ENCODE data around the gene POPDC2. TPM values are rescaled to one million over a fixed set of nuclear protein-coding genes. Genes with fewer than 3 reads are reported as not detected.

Gene POPDC2
- polyA plus RNA-seq (2012; rRNA removed) = 19.9 and 38.8 TPM in 2 replicates
- 21.0 and 24.0 TPM in 2 replicates for polyA plus RNA-seq (2012; cell fraction: cytosol; rRNA removed)
- 45.1 and 48.3 TPM in 2 replicates for polyA plus RNA-seq (2012; cell fraction: nucleus; rRNA removed)

- peak; percentile 75 for DNase-seq
- Histone ChIP-seq H3K9ac (peak within 1 kb of the TSS; percentile 27; the same call in 1 of the 2 replicates), H3K4me1 (ENCODE audit: control insufficient read depth in 1 of 2, insufficient read depth in 2 of 2, low read depth in 1 of 2, low read length in 1 of 2) (peaks cover 40 to 63% of the 10 kb centered on the region in 2 experiments), H3K79me2 (ENCODE audit: insufficient read depth) (no peaks in the 10 kb centered on the region), H3K4me2 (peak within 1 kb of the TSS; percentile 47), H3K4me3 (ENCODE audit: low read depth in 2 of 2, low read length in 1 of 2) (peak within 1 kb of the TSS; percentile 9 to 36; a peak in 3 of 4 replicates), H3K27me3 (ENCODE audit: insufficient read depth) (no peaks in the 10 kb centered on the region), H4K20me1 (ENCODE audit: insufficient read depth) (no peaks in the 10 kb centered on the region), H3K9me2 (no peaks in the 10 kb centered on the region), H2AFZ (ENCODE audit: low read depth) (peak within 1 kb of the TSS; percentile 44; the same call in 1 of the 2 replicates), H3K9me3 (no peaks in the 10 kb centered on the region), H3F3A (replicated peaks; ENCODE audit: insufficient read depth) (peaks cover 30% of the 10 kb centered on the region), H3K36me3 (replicated peaks in 1 of 2; ENCODE audit: control insufficient read depth in 1 of 2, insufficient read depth in 2 of 2, low read length in 1 of 2) (peaks cover 0 to 8% of the 10 kb centered on the region in 2 experiments), H3K27ac (ENCODE audit: low read depth in 2 of 2, low read length in 1 of 2) (peak within 1 kb of the TSS; percentile 93 to 98)
- WGBS (ENCODE audit: low lambda C conversion rate) = 36% methylated on average over 9 of the region's 9 CpGs
- CTCF ChIA-PET = interaction anchor here (0.8 to 2.6 kb wide), 5 partner anchors 13 to 60 kb away, joined by 3 to 21 read pairs (median 3); no protein-coding TSS in a partner anchor
- POLR2A ChIA-PET = interaction anchor here (0.6 to 2.6 kb wide), 9 partner anchors 15 to 367 kb away, joined by 3 to 11 read pairs (median 6); partner anchors contain the start of genes ARHGAP31, TIMMDC1 and TMEM39A
- TF ChIP-seq YY1 (IDR thresholded peaks at IDR 0.05; ENCODE audit: low read depth) = 0 out of 2 replicates have a peak, but pooled peaks have one; percentile 17
- TF ChIP-seq USF1 (IDR thresholded peaks at IDR 0.05; ENCODE audit: borderline replicate concordance, low read depth) = no peak
- no peak for TF ChIP-seq CTCF (IDR thresholded peaks at IDR 0.05)
- no peak for TF ChIP-seq ELF1 (IDR thresholded peaks at IDR 0.05)
- no peak for TF ChIP-seq MEF2A (IDR thresholded peaks at IDR 0.05; ENCODE audit: borderline replicate concordance, low read depth)
- no peak for TF ChIP-seq ZBTB33 (IDR thresholded peaks at IDR 0.05; ENCODE audit: borderline replicate concordance, low read depth)
- no peak for TF ChIP-seq USF2 (IDR thresholded peaks at IDR 0.05; ENCODE audit: borderline replicate concordance, low read depth, low read length)
- peak; percentile 48; the same call in 1 of the 2 replicates for TF ChIP-seq JUND (IDR thresholded peaks at IDR 0.05)
- peak; percentile 81; the same call in 1 of the 2 replicates for TF ChIP-seq RXRA (IDR thresholded peaks at IDR 0.05; ENCODE audit: borderline replicate concordance, low read depth)
- TF ChIP-seq NFIC (IDR thresholded peaks at IDR 0.05; ENCODE audit: borderline replicate concordance) = peak; percentile 83
- TF ChIP-seq NRF1 (IDR thresholded peaks at IDR 0.05; ENCODE audit: low read depth, low read length) = no peak
- TF ChIP-seq TEAD4 (IDR thresholded peaks at IDR 0.05; ENCODE audit: borderline replicate concordance, insufficient read depth) = peak; percentile 85
- peak; percentile 91 for TF ChIP-seq FOXJ3 (CRISPR knock-in tag; IDR thresholded peaks at IDR 0.05)
- 0 out of 2 replicates have a peak, but pooled peaks have one; percentile 68 for TF ChIP-seq POLR2AphosphoS5 (IDR thresholded peaks at IDR 0.05; ENCODE audit: low read depth, low read length)
- TF ChIP-seq IRF3 (IDR thresholded peaks at IDR 0.05; ENCODE audit: low read depth, low read length) = no peak
- peak; percentile 80 for TF ChIP-seq FOXM1 (IDR thresholded peaks at IDR 0.05; ENCODE audit: low read depth)
- TF ChIP-seq RAD21 (IDR thresholded peaks at IDR 0.05; ENCODE audit: low read length) = peak; percentile 30
- TF ChIP-seq TCF12 (IDR thresholded peaks at IDR 0.05) = peak; percentile 97
- TF ChIP-seq TAF1 (IDR thresholded peaks at IDR 0.05; ENCODE audit: borderline replicate concordance, low read depth, low read length) = peak; percentile 41; the same call in 1 of the 2 replicates
- TF ChIP-seq RFX5 (IDR thresholded peaks at IDR 0.05; ENCODE audit: low read length) = no peak
- TF ChIP-seq CHD2 (IDR thresholded peaks at IDR 0.05; ENCODE audit: low read length, partially characterized antibody) = peak; percentile 80
- TF ChIP-seq FOSL2 (IDR thresholded peaks at IDR 0.05; ENCODE audit: borderline replicate concordance, low read depth) = no peak
- TF ChIP-seq GATA2 (CRISPR knock-in tag; IDR thresholded peaks at IDR 0.05) = peak; percentile 95
- peak; percentile 12; the same call in 1 of the 2 replicates for TF ChIP-seq SMC3 (IDR thresholded peaks at IDR 0.05; ENCODE audit: low read depth, low read length)
- TF ChIP-seq MAX (IDR thresholded peaks at IDR 0.05; ENCODE audit: low read depth) = 0 out of 2 replicates have a peak, but pooled peaks have one; percentile 51
These were observed at the start of gene POPDC2 for GRCh38 chr3:119660474-119661440. TSS of gene POPDC2 (minus strand) at chr3:119660589. CDS start at chr3:119660423, 166 bp downstream.
